ENCODE measurements around the gene TEAD4.
"Not testable (repeated sequence)": the region's sequence is repeated elsewhere in the genome, so short reads cannot be mapped to it uniquely, and the experiment has no call there.

Gene TEAD4

GRCh38 chr12:3054374-3054773 is 95.2 kb downstream of the TEAD4 start:
- no peak for DNase-seq

GRCh38 chr12:3055026-3055703 is 96.0 kb downstream of the TEAD4 start:
- DNase-seq: no peak

- DNase-seq: no peak
Observed at GRCh38 chr12:3055704-3056467, 96.7 kb downstream of the TEAD4 start.

- no peak for DNase-seq
Observed at GRCh38 chr12:3061059-3061458, 101.9 kb downstream of the TEAD4 start.

GRCh38 chr12:3061501-3062215 is 102.5 kb downstream of the TEAD4 start:
- no peak for DNase-seq

GRCh38 chr12:3065300-3065699 is 106.1 kb downstream of the TEAD4 start:
- no peak for DNase-seq

- DNase-seq: not testable (repeated sequence)
Observed at GRCh38 chr12:3065846-3066245, 106.6 kb downstream of the TEAD4 start.

- DNase-seq: no peak
Observed at GRCh38 chr12:3069714-3070113, 110.5 kb downstream of the TEAD4 start.

GRCh38 chr12:3071107-3071506 is 111.9 kb downstream of the TEAD4 start:
- DNase-seq: no peak

- no peak for DNase-seq
Observed at GRCh38 chr12:3071710-3072109, 112.5 kb downstream of the TEAD4 start.

- DNase-seq: peak; percentile 95
Observed at GRCh38 chr12:3073438-3074250, 114.4 kb downstream of the TEAD4 start.

GRCh38 chr12:3075315-3075714 is 116.1 kb downstream of the TEAD4 start:
- DNase-seq: no peak

GRCh38 chr12:3076730-3077571 is 117.8 kb downstream of the TEAD4 start, which contains the start of gene TSPAN9:
Gene TSPAN9, plus strand, starts transcription at chr12:3077379. Its CDS starts 123,815 bp downstream, at chr12:3201194.
- DNase-seq: peak; percentile 95

- DNase-seq: peak; percentile 81
Observed at GRCh38 chr12:3077572-3078081, 118.4 kb downstream of the TEAD4 start.

GRCh38 chr12:3078086-3078820 is 119.1 kb downstream of the TEAD4 start:
- DNase-seq: peak; percentile 59

GRCh38 chr12:3081091-3081490 is 121.9 kb downstream of the TEAD4 start:
- no peak for DNase-seq

- DNase-seq: no peak
Observed at GRCh38 chr12:3081886-3082285, 122.7 kb downstream of the TEAD4 start.

- DNase-seq: no peak
Observed at GRCh38 chr12:3083241-3083920, 124.2 kb downstream of the TEAD4 start.

GRCh38 chr12:3083921-3084347 is 124.7 kb downstream of the TEAD4 start:
- DNase-seq: no peak

GRCh38 chr12:3084742-3085141 is 125.5 kb downstream of the TEAD4 start:
- DNase-seq: no peak

Data from DMS53 (cell line).